Measurements from ENCODE around the gene TOE1. TPM values are rescaled to one million over a fixed set of nuclear protein-coding genes. Genes with fewer than 3 reads are reported as not detected.

The TOE1 gene
- polyA plus RNA-seq, 1 donor from 2014 or later, result 16.8 TPM

- no peaks in the 10 kb centered on the region for H3K36me3 ChIP-seq (ENCODE audit: insufficient read depth, low read length)
- peaks cover 9% of the 10 kb centered on the region for H3K79me2 ChIP-seq (replicated peaks; ENCODE audit: insufficient read depth, low read length)
- no peaks in the 10 kb centered on the region for H3K9me3 ChIP-seq (ENCODE audit: low read length)
- H3K4me2 ChIP-seq (ENCODE audit: low read length), result no peak overlapping the region
- H3K9ac ChIP-seq (ENCODE audit: low read length), result no peak overlapping the region
- TF ChIP-seq TAF1 (IDR thresholded peaks at IDR 0.05; ENCODE audit: low read depth) (no peak), SMC3 (conservative IDR thresholded peaks at IDR 0.05; ENCODE audit: poor library complexity) (no peak), MXI1 (conservative IDR thresholded peaks at IDR 0.05; ENCODE audit: poor library complexity, severe bottlenecking) (no peak), REST (IDR thresholded peaks at IDR 0.05; ENCODE audit: borderline replicate concordance) (no peak)
- no peaks in the 10 kb centered on the region for H4K20me1 ChIP-seq (ENCODE audit: insufficient read depth)
- no peak overlapping the region for H3K4me3 ChIP-seq (ENCODE audit: low read length)
- H3K27ac ChIP-seq (ENCODE audit: low read length), result no peak overlapping the region
- H3K27me3 ChIP-seq (ENCODE audit: insufficient read depth, low read depth, low read length), result no peaks in the 10 kb centered on the region
- no peaks in the 10 kb centered on the region for H3K9me2 ChIP-seq (ENCODE audit: insufficient read depth, low read length)
- no peak overlapping the region for H2AFZ ChIP-seq (ENCODE audit: low read depth, low read length)
- H3F3A ChIP-seq (ENCODE audit: insufficient read depth, low read length, poor library complexity, severe bottlenecking), result no peaks in the 10 kb centered on the region
Observed at GRCh38 chr1:45335855-45336324, 4.1 kb upstream of the TOE1 start.

GRCh38 chr1:45337630-45338325, 2.2 kb upstream of the TOE1 start:
- H3K27ac ChIP-seq (ENCODE audit: low read length), result no peak overlapping the region
- H2AFZ ChIP-seq (ENCODE audit: low read depth, low read length), result no peak overlapping the region
- no peak overlapping the region for H3K4me2 ChIP-seq (ENCODE audit: low read length)
- H3K36me3 ChIP-seq (ENCODE audit: insufficient read depth, low read length), result peaks cover 3% of the 10 kb centered on the region
- H3K4me3 ChIP-seq (ENCODE audit: low read length), result no peak overlapping the region
- peaks cover 9% of the 10 kb centered on the region for H3K79me2 ChIP-seq (replicated peaks; ENCODE audit: insufficient read depth, low read length)
- no peaks in the 10 kb centered on the region for H3K9me3 ChIP-seq (ENCODE audit: low read length)
- H3F3A ChIP-seq (ENCODE audit: insufficient read depth, low read length, poor library complexity, severe bottlenecking), result no peaks in the 10 kb centered on the region
- H3K27me3 ChIP-seq (ENCODE audit: insufficient read depth, low read depth, low read length), result no peaks in the 10 kb centered on the region
- H4K20me1 ChIP-seq (ENCODE audit: insufficient read depth), result no peaks in the 10 kb centered on the region
- no peak overlapping the region for H3K9ac ChIP-seq (ENCODE audit: low read length)
- H3K9me2 ChIP-seq (ENCODE audit: insufficient read depth, low read length), result no peaks in the 10 kb centered on the region
- no peak for TF ChIP-seq POLR2AphosphoS5 (IDR thresholded peaks at IDR 0.05)
- TF ChIP-seq SMC3 (conservative IDR thresholded peaks at IDR 0.05; ENCODE audit: poor library complexity), result no peak
- TF ChIP-seq EP300 (conservative IDR thresholded peaks at IDR 0.05; ENCODE audit: poor library complexity, severe bottlenecking), result no peak
- TF ChIP-seq EZH2 (IDR thresholded peaks at IDR 0.05; ENCODE audit: borderline replicate concordance, insufficient read depth, low read length, poor library complexity, severe bottlenecking), result no peak
- no peak for TF ChIP-seq REST (IDR thresholded peaks at IDR 0.05; ENCODE audit: borderline replicate concordance)
- TF ChIP-seq TAF1 (IDR thresholded peaks at IDR 0.05; ENCODE audit: low read depth), result no peak
- no peak for TF ChIP-seq RAD21 (conservative IDR thresholded peaks at IDR 0.05)
- no peak for TF ChIP-seq MXI1 (conservative IDR thresholded peaks at IDR 0.05; ENCODE audit: poor library complexity, severe bottlenecking)
- no peak for TF ChIP-seq CTCF (IDR thresholded peaks at IDR 0.05; ENCODE audit: poor library complexity, severe bottlenecking)

All from neural cell (in vitro differentiated cells).